Upper lobe of right lung (tissue), 1 donor: Measurements from ENCODE around the gene ZCCHC17. TPM values are rescaled to one million over a fixed set of nuclear protein-coding genes. Genes with fewer than 3 reads are reported as not detected.

ENCODE experiments used
- ATAC-seq: fragments of 200-7000 bp; cut with Tn5 transposase; one replicate; pipeline ENCODE4 v1.9.1; 2020; ENCODE audit warnings: mild to moderate bottlenecking, moderate library complexity
- DNase-seq: peaks from one replicate; pipeline ENCODE4 v3.0.0-alpha.2; 2020
- H3K27ac ChIP-seq: fragments of 200-600 bp; one replicate; pipeline ENCODE4 v1.8.0; 2022
- H3K27me3 ChIP-seq: fragments of 200-600 bp; one replicate; pipeline ENCODE4 v1.8.0; 2022; ENCODE audit warnings: mild to moderate bottlenecking
- H3K36me3 ChIP-seq: fragments of 200-600 bp; one replicate; pipeline ENCODE4 v1.8.0; 2022
- H3K4me1 ChIP-seq: fragments of 200-600 bp; one replicate; pipeline ENCODE4 v1.8.0; 2022
- H3K4me3 ChIP-seq: fragments of 200-600 bp; one replicate; pipeline ENCODE4 v1.8.0; 2022; ENCODE audit warnings: mild to moderate bottlenecking
- H3K9me3 ChIP-seq: fragments of 200-600 bp; one replicate; pipeline ENCODE4 v1.8.0; 2022
- CTCF ChIP-seq: fragments of 200-600 bp; IDR thresholded peaks from one replicate; pipeline ENCODE4 v1.8.0; 2022; ENCODE audit warnings: antibody characterized with exemption
- intact Hi-C: fragments of 100-400 bp; cut with DNase I; formaldehyde crosslinking; loops from one replicate; pipeline ENCODE4 v1.11.0; 2022
- total RNA-seq: library from RNA; stranded (reverse); fragmentation: NEBNext Ultra II Directional; extraction: Animal tissue kit (Norgen Biotek cat#: 25700); gene quantifications from one replicate; pipeline ENCODE4 v1.2.1, GENCODE V29; 2021
- donor health status: DM: no; HTN: yes; CAD: no; lungs with severe emphysema.

The ZCCHC17 gene
- total RNA-seq, 1 donor from 2014 or later, result 16.0 TPM

GRCh38 chr1:31405578-31406245, 108.9 kb downstream of the ZCCHC17 start:
- DNase-seq (no peak), ATAC-seq (no peak)
- no peaks in the 10 kb centered on the region for H3K9me3 ChIP-seq
- H3K4me3 ChIP-seq, result no peak overlapping the region
- peaks cover 3% of the 10 kb centered on the region for H3K27me3 ChIP-seq
- no peaks in the 10 kb centered on the region for H3K36me3 ChIP-seq
- no peak overlapping the region for H3K27ac ChIP-seq
- no peak for TF ChIP-seq CTCF
- intact Hi-C loops, result no loop called here
- no peaks in the 10 kb centered on the region for H3K4me1 ChIP-seq

GRCh38 chr1:31407029-31407626, 110.3 kb downstream of the ZCCHC17 start:
- Histone ChIP-seq H3K9me3 (no peaks in the 10 kb centered on the region), H3K27ac (no peak overlapping the region), H3K36me3 (no peaks in the 10 kb centered on the region), H3K4me1 (no peaks in the 10 kb centered on the region), H3K4me3 (no peak overlapping the region), H3K27me3 (peaks cover 9% of the 10 kb centered on the region)
- DNase-seq (no peak), ATAC-seq (no peak)
- no peak for TF ChIP-seq CTCF
- intact Hi-C loops, result no loop called here

- Histone ChIP-seq H3K4me1 (peaks cover 7% of the 10 kb centered on the region), H3K36me3 (no peaks in the 10 kb centered on the region), H3K4me3 (no peak overlapping the region), H3K9me3 (no peaks in the 10 kb centered on the region), H3K27me3 (peaks cover 11% of the 10 kb centered on the region), H3K27ac (no peak overlapping the region)
- no peak for DNase-seq
- intact Hi-C loops, result no loop called here
- ATAC-seq, result no peak
- no peak for TF ChIP-seq CTCF
Measured at GRCh38 chr1:31408788-31409318, 112.0 kb downstream of the ZCCHC17 start.

GRCh38 chr1:31409946-31410858, 113.4 kb downstream of the ZCCHC17 start:
- H3K4me3 ChIP-seq, result no peak overlapping the region
- no peaks in the 10 kb centered on the region for H3K9me3 ChIP-seq
- DNase-seq (no peak), ATAC-seq (no peak)
- peaks cover 13% of the 10 kb centered on the region for H3K27me3 ChIP-seq
- peaks cover 8% of the 10 kb centered on the region for H3K4me1 ChIP-seq
- no peaks in the 10 kb centered on the region for H3K36me3 ChIP-seq
- intact Hi-C loops, result no loop called here
- H3K27ac ChIP-seq, result no peak overlapping the region
- TF ChIP-seq CTCF, result no peak

- Histone ChIP-seq H3K36me3 (no peaks in the 10 kb centered on the region), H3K27me3 (peaks cover 13% of the 10 kb centered on the region), H3K27ac (no peak overlapping the region), H3K4me3 (no peak overlapping the region), H3K4me1 (peaks cover 8% of the 10 kb centered on the region), H3K9me3 (no peaks in the 10 kb centered on the region)
- intact Hi-C loops, result no loop called here
- no peak for ATAC-seq
- DNase-seq, result no peak
- TF ChIP-seq CTCF, result no peak
Measured at GRCh38 chr1:31410871-31411270, 114.0 kb downstream of the ZCCHC17 start.
